SK-N-SH (cell line): ENCODE data around the gene TBC1D8. TPM values are rescaled to one million over a fixed set of nuclear protein-coding genes. Genes with fewer than 3 reads are reported as not detected.

ENCODE experiments used
- CTCF ChIA-PET: fragments of 300-600, 350-600 bp; formaldehyde crosslinking; extraction: SDS; loops from one replicate; lab custom pipeline; 2021; lab: Yijun Ruan, JAX
- POLR2A ChIA-PET: fragments of 350-600 bp; sonication (Branson Sonifier 250); formaldehyde crosslinking; extraction: SDS; loops from one replicate; lab custom pipeline; 2020; ENCODE audit warnings: antibody characterized with exemption, inconsistent platforms; lab: Yijun Ruan, JAX
- DNase-seq: peaks from one replicate; pipeline ENCODE4 v3.0.0; 2012
- H2AFZ ChIP-seq: fragments of 200-600 bp; sonication (generic); 2 replicates; pipeline ENCODE4 v1.8.1; 2016; ENCODE audit warnings: antibody characterized with exemption, mild to moderate bottlenecking, low read depth
- H3F3A ChIP-seq: fragments of 200-600 bp; sonication (generic); replicated peaks from 2 replicates; pipeline ENCODE3; 2016; ENCODE audit warnings: antibody characterized with exemption, mild to moderate bottlenecking; ENCODE audit not compliant: insufficient read depth
- H3K27ac ChIP-seq, 2 experiments: fragments of 200-500 bp in 1 of 2; fragments of 200-600 bp in 1 of 2; sonication (Bioruptor generic) in 1 of 2; sonication (generic), shearing (Covaris generic) in 1 of 2; 2 replicates each; pipeline versions ENCODE4 v1.5.1 to v1.6.1; 2014 to 2016; ENCODE audit warnings: low read depth in 2 of 2, inconsistent platforms in 1 of 2, low read length in 1 of 2, mild to moderate bottlenecking in 1 of 2, mixed read lengths in 1 of 2
- H3K27me3 ChIP-seq: fragments of 200-600 bp; sonication (generic), shearing (Covaris generic); 2 replicates; pipeline ENCODE4 v1.6.1; 2016; ENCODE audit warnings: mixed run types; ENCODE audit not compliant: insufficient read depth
- H3K36me3 ChIP-seq, 2 experiments: fragments of 200-500 bp in 1 of 2; fragments of 200-600 bp in 1 of 2; sonication (Bioruptor generic) in 1 of 2; sonication (generic) in 1 of 2; replicated peaks in 1 of 2; 2 replicates each; pipeline versions ENCODE3 to v1.5.1; 2014 to 2016; ENCODE audit warnings: low read length in 1 of 2, mild to moderate bottlenecking in 1 of 2; ENCODE audit not compliant: insufficient read depth in 2 of 2, control insufficient read depth in 1 of 2
- H3K4me1 ChIP-seq, 2 experiments: fragments of 200-500 bp in 1 of 2; fragments of 200-600 bp in 1 of 2; sonication (Bioruptor generic) in 1 of 2; sonication (generic), shearing (Covaris generic) in 1 of 2; 2 replicates each; pipeline versions ENCODE4 v1.5.1 to v1.6.1; 2014 to 2016; ENCODE audit warnings: low read depth in 1 of 2, low read length in 1 of 2, mixed run types in 1 of 2; ENCODE audit not compliant: insufficient read depth in 2 of 2, control insufficient read depth in 1 of 2
- H3K4me2 ChIP-seq: fragments of 200-600 bp; sonication (generic), shearing (Covaris generic); 2 replicates; pipeline ENCODE4 v1.6.1; 2017; ENCODE audit warnings: mixed run types
- H3K4me3 ChIP-seq, 2 experiments: fragments of 200-500 bp in 1 of 2; fragments of 200-600 bp in 1 of 2; sonication (Bioruptor generic) in 1 of 2; sonication (generic), shearing (Covaris generic) in 1 of 2; 2 replicates each; pipeline versions ENCODE4 v1.5.1 to v1.8.1; 2014 to 2016; ENCODE audit warnings: low read depth in 2 of 2, inconsistent platforms in 1 of 2, low read length in 1 of 2, mild to moderate bottlenecking in 1 of 2, mixed read lengths in 1 of 2, moderate library complexity in 1 of 2
- H3K79me2 ChIP-seq: fragments of 200-600 bp; sonication (generic); 2 replicates; pipeline ENCODE4 v1.8.1; 2017; ENCODE audit warnings: mild to moderate bottlenecking; ENCODE audit not compliant: insufficient read depth
- H3K9ac ChIP-seq: fragments of 200-600 bp; sonication (generic); 2 replicates; pipeline ENCODE4 v1.6.1; 2017; ENCODE audit warnings: mixed run types
- H3K9me2 ChIP-seq: fragments of 200-600 bp; sonication (generic); 2 replicates; pipeline ENCODE4 v1.6.1; 2017; ENCODE audit warnings: mixed run types
- H3K9me3 ChIP-seq: fragments of 200-600 bp; sonication (generic); 2 replicates; pipeline ENCODE4 v1.6.1; 2017; ENCODE audit warnings: mixed run types, mild to moderate bottlenecking, moderate library complexity
- H4K20me1 ChIP-seq: fragments of 200-600 bp; sonication (generic); 2 replicates; pipeline ENCODE4 v1.6.1; 2017; ENCODE audit warnings: mild to moderate bottlenecking, mixed run types; ENCODE audit not compliant: insufficient read depth
- MEF2A ChIP-seq: IDR thresholded peaks from 2 replicates; pipeline ENCODE4 v1.4.0; 2012; ENCODE audit warnings: low read depth, borderline replicate concordance
- MXI1 ChIP-seq: IDR thresholded peaks from 2 replicates; pipeline ENCODE4 v1.6.1; 2012; ENCODE audit warnings: mild to moderate bottlenecking, low read depth, low read length, improper control_type of control experiment
- RAD21 ChIP-seq: IDR thresholded peaks from 2 replicates; pipeline ENCODE4 v1.6.1; 2012; ENCODE audit warnings: mild to moderate bottlenecking, low read length
- RCOR1 ChIP-seq: fragments of 150-350 bp; IDR thresholded peaks from 2 replicates; pipeline ENCODE4 v1.6.1; 2017; ENCODE audit warnings: antibody characterized with exemption, low read length
- USF2 ChIP-seq: fragments of 150-350 bp; IDR thresholded peaks from 2 replicates; pipeline ENCODE4 v1.6.1; 2017; ENCODE audit warnings: antibody characterized with exemption, low read length, low read depth, borderline replicate concordance
- WGBS: methylation state at CpG from one replicate; pipeline ENCODE4 v1.1.6; 2017; ENCODE audit warnings: low lambda C conversion rate; 5-methylcytosine and 5-hydroxymethylcytosine counted together
- polyA plus RNA-seq, 3 experiments: library from polyadenylated mRNA; depleted of rRNA; stranded (reverse); fragments of >200 nt; gene quantifications; 2 replicates each; pipeline ENCODE4 v1.2.3, GENCODE V29; 2012

TBC1D8 gene
- polyA plus RNA-seq, 1 of the 3 experiments (the other 2 are of a cell fraction) = 5.3 TPM

GRCh38 chr2:101145406-101145805 is 5.8 kb downstream of the TBC1D8 start (continued):
- TF ChIP-seq USF2 = no peak
- no peak for TF ChIP-seq RAD21

- Histone ChIP-seq H3K27ac (no peak overlapping the region), H3K4me2 (no peak overlapping the region), H4K20me1 (no peaks in the 10 kb centered on the region), H3K9me2 (no peaks in the 10 kb centered on the region), H3K4me3 (no peak overlapping the region), H3K9ac (no peak overlapping the region), H3K4me1 (peaks cover 0 to 6% of the 10 kb centered on the region in 2 experiments; a peak in 1 of 4 replicates), H3K9me3 (no peaks in the 10 kb centered on the region), H3K79me2 (no peaks in the 10 kb centered on the region), H2AFZ (no peak overlapping the region), H3F3A (no peaks in the 10 kb centered on the region), H3K36me3 (no peaks in the 10 kb centered on the region), H3K27me3 (no peaks in the 10 kb centered on the region; the same call in 1 of the 2 replicates)
- POLR2A ChIA-PET = no interaction called here
- TF ChIP-seq RCOR1 = no peak
- WGBS = 92% methylated on average over 2 of the region's 2 CpGs
- CTCF ChIA-PET = interaction anchor here (0.8 to 0.9 kb wide), 2 partner anchors 11 to 63 kb away, joined by 3 to 6 read pairs; no protein-coding TSS in a partner anchor
- no peak for DNase-seq
These were observed 9.0 kb downstream of the TBC1D8 start for GRCh38 chr2:101142163-101142562.

- TF ChIP-seq MXI1 (no peak), MEF2A (no peak), RCOR1 (no peak), RAD21 (no peak), USF2 (no peak)
- H3K9ac ChIP-seq = no peak overlapping the region
- H3K27me3 ChIP-seq = no peaks in the 10 kb centered on the region; the same call in 1 of the 2 replicates
- H3K79me2 ChIP-seq = no peaks in the 10 kb centered on the region
- 82% methylated on average over 7 of the region's 7 CpGs for WGBS
- no peaks in the 10 kb centered on the region for H3K9me3 ChIP-seq
- DNase-seq = no peak
- H3K9me2 ChIP-seq = no peaks in the 10 kb centered on the region
- no peaks in the 10 kb centered on the region for H3F3A ChIP-seq
- ChIA-PET CTCF (interaction anchor here (1.8 kb wide), 1 partner anchor 104 kb away, joined by 9 read pairs; no protein-coding TSS in a partner anchor), POLR2A (interaction anchor here (1.4 kb wide), 1 partner anchor 9 kb away, joined by 3 read pairs; no protein-coding TSS in a partner anchor)
- H3K4me2 ChIP-seq = no peak overlapping the region
- no peaks in the 10 kb centered on the region for H4K20me1 ChIP-seq
- H3K27ac ChIP-seq = no peak overlapping the region
- H2AFZ ChIP-seq = no peak overlapping the region
- no peaks in the 10 kb centered on the region for H3K36me3 ChIP-seq
- H3K4me1 ChIP-seq = peaks cover 0 to 6% of the 10 kb centered on the region in 2 experiments; a peak in 1 of 4 replicates
- no peak overlapping the region for H3K4me3 ChIP-seq
These were observed 10.1 kb downstream of the TBC1D8 start for GRCh38 chr2:101140978-101141655.
